ENCODE data around the gene RNF130. TPM values are rescaled to one million over a fixed set of nuclear protein-coding genes. Genes with fewer than 3 reads are reported as not detected.
A peak's percentile ranks its signal among the peaks of the same experiment; 100 is the strongest.
"Not testable (repeated sequence)": the region's sequence is repeated elsewhere in the genome, so short reads cannot be mapped to it uniquely, and the experiment has no call there.

RNF130 gene
- total RNA-seq, 1 donor from 2014 or later: 49.8 TPM

GRCh38 chr5:180043377-180043776 lies 28.2 kb downstream of the RNF130 start:
- ATAC-seq (ENCODE audit: poor library complexity): no peak
- no peak for DNase-seq
- intact Hi-C loops (cut with DNase I): no loop called here

GRCh38 chr5:180041301-180042274 lies 30.0 kb downstream of the RNF130 start:
- ATAC-seq (ENCODE audit: poor library complexity) (no peak), DNase-seq (no peak)
- intact Hi-C loops (cut with DNase I): no loop called here

- no peak for DNase-seq
- ATAC-seq (ENCODE audit: poor library complexity): no peak
- intact Hi-C loops (cut with DNase I): no loop called here
Observed at GRCh38 chr5:180040287-180041214, 31.0 kb downstream of the RNF130 start.

- ATAC-seq (ENCODE audit: poor library complexity) (no peak), DNase-seq (no peak)
- intact Hi-C loops (cut with DNase I): no loop called here
Observed at GRCh38 chr5:180035206-180035931, 36.2 kb downstream of the RNF130 start.

GRCh38 chr5:180034564-180034963 lies 37.0 kb downstream of the RNF130 start:
- DNase-seq: no peak
- ATAC-seq (ENCODE audit: poor library complexity): no peak
- intact Hi-C loops (cut with DNase I): no loop called here

GRCh38 chr5:180027459-180028089 lies 44.0 kb downstream of the RNF130 start:
- ATAC-seq (ENCODE audit: poor library complexity): peak; percentile 21

GRCh38 chr5:180026734-180027458 lies 44.7 kb downstream of the RNF130 start:
- intact Hi-C loops (cut with DNase I): no loop called here
- DNase-seq (no peak), ATAC-seq (ENCODE audit: poor library complexity) (peak; percentile 59)

More at GRCh38 chr5:180027459-180028089, 44.0 kb downstream of the RNF130 start:
- DNase-seq: no peak
- intact Hi-C loops (cut with DNase I): no loop called here

GRCh38 chr5:180026320-180026719 lies 45.2 kb downstream of the RNF130 start:
- DNase-seq (no peak), ATAC-seq (ENCODE audit: poor library complexity) (peak; percentile 94)
- intact Hi-C loops (cut with DNase I): no loop called here

- no peak for ATAC-seq (ENCODE audit: poor library complexity)
- intact Hi-C loops (cut with DNase I): no loop called here
- no peak for DNase-seq
Observed at GRCh38 chr5:180021900-180022299, 49.7 kb downstream of the RNF130 start.

GRCh38 chr5:180020176-180020575 lies 51.4 kb downstream of the RNF130 start:
- ATAC-seq (ENCODE audit: poor library complexity): no peak
- no peak for DNase-seq
- intact Hi-C loops (cut with DNase I): no loop called here

GRCh38 chr5:180018347-180019060 lies 53.1 kb downstream of the RNF130 start:
- DNase-seq (no peak), ATAC-seq (ENCODE audit: poor library complexity) (no peak)
- intact Hi-C loops (cut with DNase I): no loop called here

GRCh38 chr5:180015523-180015922 lies 56.0 kb downstream of the RNF130 start:
- ATAC-seq (ENCODE audit: poor library complexity); intact Hi-C loops (cut with DNase I); DNase-seq: not testable (repeated sequence)

GRCh38 chr5:180013678-180014077 lies 57.9 kb downstream of the RNF130 start:
- DNase-seq (no peak), ATAC-seq (ENCODE audit: poor library complexity) (no peak)
- intact Hi-C loops (cut with DNase I): no loop called here

- DNase-seq: no peak
- no peak for ATAC-seq (ENCODE audit: poor library complexity)
- intact Hi-C loops (cut with DNase I): no loop called here
Observed at GRCh38 chr5:180012316-180012715, 59.2 kb downstream of the RNF130 start.

GRCh38 chr5:180010636-180011035 lies 60.9 kb downstream of the RNF130 start:
- intact Hi-C loops (cut with DNase I): no loop called here
- DNase-seq: no peak

GRCh38 chr5:180009581-180009980 lies 62.0 kb downstream of the RNF130 start:
- intact Hi-C loops (cut with DNase I): no loop called here
- no peak for ATAC-seq (ENCODE audit: poor library complexity)

More at GRCh38 chr5:180010636-180011035, 60.9 kb downstream of the RNF130 start:
- no peak for ATAC-seq (ENCODE audit: poor library complexity)

GRCh38 chr5:180008433-180008832 lies 63.1 kb downstream of the RNF130 start:
- no peak for DNase-seq
- intact Hi-C loops (cut with DNase I): no loop called here
- no peak for ATAC-seq (ENCODE audit: poor library complexity)

More at GRCh38 chr5:180009581-180009980, 62.0 kb downstream of the RNF130 start:
- DNase-seq: no peak
